HepG2 (cell line): ENCODE results near the gene PCDH12.

Source experiments
- BHLHE40 ChIP-seq: IDR thresholded peaks from 2 replicates; pipeline ENCODE4 v1.6.1; 2011; ENCODE audit warnings: low read length, improper control_type of control experiment
- DPF2 ChIP-seq: sonication (generic); formaldehyde crosslinking; IDR thresholded peaks from 2 replicates; pipeline ENCODE4 v1.4.0; 2020; ENCODE audit warnings: mild to moderate bottlenecking, low read depth, missing genetic modification reagents, borderline replicate concordance
- EP300 ChIP-seq, 3 experiments: sonication (generic) in 1 of 3; formaldehyde crosslinking in 1 of 3; IDR thresholded peaks; 2 replicates each; pipeline versions ENCODE4 v1.5.1 to v1.6.1; 2011 to 2020; ENCODE audit warnings: low read depth in 2 of 3, low read length in 2 of 3, borderline replicate concordance in 1 of 3, improper control_type of control experiment in 1 of 3, mild to moderate bottlenecking in 1 of 3, missing genetic modification reagents in 1 of 3, moderate library complexity in 1 of 3
- JUNB ChIP-seq: sonication (generic); formaldehyde crosslinking; IDR thresholded peaks from 2 replicates; pipeline ENCODE4 v1.8.0; 2022; ENCODE audit warnings: missing genetic modification reagents, mild to moderate bottlenecking, borderline replicate concordance
- MAX ChIP-seq: IDR thresholded peaks from 2 replicates; pipeline ENCODE4 v1.6.1; 2012; ENCODE audit warnings: inconsistent platforms
- PBX3 ChIP-seq: sonication (generic); formaldehyde crosslinking; IDR thresholded peaks from 2 replicates; pipeline ENCODE4 v1.8.1; 2023; ENCODE audit warnings: missing genetic modification reagents, inconsistent platforms, borderline replicate concordance
- RFXANK ChIP-seq: IDR thresholded peaks from 2 replicates; pipeline ENCODE4 v1.6.1; 2016
- ZBTB33 ChIP-seq: sonication (generic); formaldehyde crosslinking; IDR thresholded peaks from 2 replicates; pipeline ENCODE4 v1.4.0; 2020; ENCODE audit warnings: missing genetic modification reagents
- ZNF333 ChIP-seq: sonication (generic); formaldehyde crosslinking; IDR thresholded peaks from 2 replicates; pipeline ENCODE4 v1.4.0; 2020; ENCODE audit warnings: mild to moderate bottlenecking, missing genetic modification reagents, borderline replicate concordance
- ZNF792 ChIP-seq: IDR thresholded peaks from 2 replicates; pipeline ENCODE4 v1.6.1; 2016

- no peak for TF ChIP-seq PBX3
- TF ChIP-seq ZNF333: no peak
- no peak for TF ChIP-seq MAX
- TF ChIP-seq DPF2: no peak
- TF ChIP-seq BHLHE40: no peak
- no peak for TF ChIP-seq JUNB (CRISPR knock-in tag)
- no peak for TF ChIP-seq EP300 (IDR thresholded peaks at IDR 0.05; ENCODE audit: low read depth in 2 of 2, low read length in 2 of 2)
- TF ChIP-seq EP300 (CRISPR knock-in tag; IDR thresholded peaks at IDR 0.05; ENCODE audit: borderline replicate concordance): no peak
- no peak for TF ChIP-seq ZBTB33 (CRISPR knock-in tag)
- no peak for TF ChIP-seq RFXANK
- no peak for TF ChIP-seq ZNF792 (CRISPR knock-in tag)
These were observed at the start of gene PCDH12 for GRCh38 chr5:141958113-141958512.
